Mesodermal cell (in vitro differentiated cells): ENCODE measurements around the gene SNX32.
A peak's percentile ranks its signal among the peaks of the same experiment; 100 is the strongest.

ENCODE experiments used
- H3K27ac ChIP-seq: 2 replicates; pipeline ENCODE4 v1.7.0; 2013; ENCODE audit warnings: mild to moderate bottlenecking, low read depth, low read length, moderate library complexity; ENCODE audit not compliant: severe bottlenecking
- H3K36me3 ChIP-seq: 2 replicates; pipeline ENCODE4 v1.7.1; 2013; ENCODE audit warnings: mild to moderate bottlenecking, low read length, moderate library complexity; ENCODE audit not compliant: control insufficient read depth, insufficient read depth
- H3K4me1 ChIP-seq: one replicate; pipeline ENCODE4 v1.7.1; 2013; ENCODE audit warnings: mild to moderate bottlenecking, low read length; ENCODE audit not compliant: insufficient read depth, control insufficient read depth, poor library complexity, severe bottlenecking
- H3K4me3 ChIP-seq: 2 replicates; pipeline ENCODE4 v1.7.0; 2013; ENCODE audit warnings: low read length, control low read depth, mild to moderate bottlenecking; ENCODE audit not compliant: insufficient read depth, poor library complexity, severe bottlenecking; ENCODE audit errors: extremely low read depth
- H3K9me3 ChIP-seq: 2 replicates; pipeline ENCODE4 v1.7.1; 2013; ENCODE audit warnings: mild to moderate bottlenecking, low read length, moderate library complexity; ENCODE audit not compliant: control insufficient read depth
- WGBS, 2 experiments: methylation state at CpG; one replicate each; pipeline ENCODE4 v1.1.5; 2013; ENCODE audit warnings: missing lambda C conversion rate in 2 of 2; ENCODE audit not compliant: insufficient coverage in 2 of 2; 5-methylcytosine and 5-hydroxymethylcytosine counted together

Gene SNX32

DNA sequence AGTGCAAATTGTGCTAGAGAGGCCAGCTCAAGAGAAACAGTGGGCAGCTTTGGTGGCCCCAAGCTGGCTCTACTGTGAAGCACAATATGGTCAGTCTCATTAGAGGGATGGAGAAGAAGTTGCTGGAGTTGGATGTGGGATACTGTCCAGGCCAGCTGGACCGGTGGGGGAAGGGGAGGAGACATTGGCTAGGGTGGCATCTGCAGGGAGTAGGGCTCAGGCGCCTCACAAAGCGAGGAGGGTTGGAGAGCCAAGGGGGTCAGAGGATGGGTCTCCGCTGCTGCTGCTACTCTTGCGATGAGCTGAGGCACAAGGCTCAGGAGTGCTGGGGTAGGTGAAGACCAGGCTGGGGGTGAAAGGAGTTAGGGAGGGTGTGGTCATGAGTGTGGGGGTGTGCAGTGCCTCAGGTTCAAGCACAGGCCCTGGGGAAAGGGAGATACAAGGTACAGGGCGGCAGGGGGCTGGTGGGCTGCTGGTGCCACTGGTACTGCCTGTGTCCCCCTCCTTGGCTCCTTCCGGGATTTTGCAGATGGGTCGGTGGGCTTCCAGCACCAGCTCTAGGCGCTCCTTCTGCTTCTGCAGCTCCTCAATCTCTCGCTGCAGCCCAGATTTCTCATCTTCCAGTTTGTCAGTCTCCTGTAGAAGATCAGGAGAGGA lies 59.0 kb downstream of the SNX32 start:
- H3K4me3 ChIP-seq, result no peak overlapping the region
- no peaks in the 10 kb centered on the region for H3K9me3 ChIP-seq
- peaks cover 53% of the 10 kb centered on the region for H3K36me3 ChIP-seq
- whole genome bisulfite sequencing, 2 experiments, result 87 to 90% methylated on average over 8 of the region's 10 CpGs
- peaks cover 45% of the 10 kb centered on the region for H3K4me1 ChIP-seq
- no peak overlapping the region for H3K27ac ChIP-seq

DNA sequence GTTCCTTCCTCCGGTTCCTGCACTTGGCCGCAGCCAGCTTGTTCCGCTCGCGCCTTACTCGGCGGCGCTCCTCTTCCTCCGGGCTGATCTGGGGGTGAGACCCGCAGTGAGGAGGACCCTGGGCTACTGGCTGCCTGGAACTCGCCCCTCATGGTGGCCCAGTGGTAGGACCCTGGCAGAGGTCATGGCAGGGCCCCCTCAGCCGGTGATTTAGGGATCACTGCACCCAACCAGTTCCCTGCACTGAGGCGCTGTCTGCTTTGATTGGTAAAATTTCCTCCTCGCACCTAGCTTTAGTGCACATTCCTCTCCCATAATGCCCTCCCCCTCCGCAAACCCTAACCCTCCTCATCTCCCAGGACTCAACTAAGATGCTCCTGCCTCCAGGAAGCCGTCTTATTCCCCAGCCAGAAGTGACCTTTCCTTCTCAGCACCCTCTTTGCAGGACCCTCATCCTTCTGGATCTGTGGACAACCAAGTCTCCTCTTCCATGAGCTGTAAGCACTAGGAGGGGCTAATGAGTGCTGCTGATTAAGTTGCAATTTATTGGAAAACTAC lies 60.4 kb downstream of the SNX32 start:
- H3K36me3 ChIP-seq, result peaks cover 58% of the 10 kb centered on the region
- no peak overlapping the region for H3K4me3 ChIP-seq
- H3K9me3 ChIP-seq, result no peaks in the 10 kb centered on the region
- H3K27ac ChIP-seq, result no peak overlapping the region
- WGBS, 2 experiments, result 92 to 95% methylated on average over 7 to 14 of the region's 16 CpGs
- peaks cover 45% of the 10 kb centered on the region for H3K4me1 ChIP-seq

DNA sequence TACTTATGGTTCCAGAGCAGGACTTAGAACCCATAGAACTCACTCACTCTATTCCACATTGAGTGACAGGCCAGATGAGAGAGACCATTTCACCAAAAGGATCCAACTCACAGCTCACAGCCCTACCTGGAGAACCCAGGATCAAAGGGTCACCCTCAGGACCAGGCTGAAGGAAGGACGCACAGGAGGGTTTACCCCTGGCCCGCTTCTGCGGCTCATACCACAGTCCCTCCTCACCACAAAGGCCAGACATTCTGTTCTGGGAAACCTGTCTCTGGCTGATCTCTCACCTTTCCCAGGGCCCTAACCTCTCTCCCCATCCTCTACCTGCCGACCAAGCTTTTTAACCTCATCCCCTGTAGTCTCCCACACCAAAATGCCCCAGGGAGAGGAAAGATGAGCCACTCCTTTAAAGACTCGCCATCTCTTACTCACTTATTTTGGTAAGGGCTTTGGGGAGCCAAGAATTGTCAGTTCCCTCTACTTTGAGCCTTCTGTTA lies 61.8 kb downstream of the SNX32 start:
- Histone ChIP-seq H3K36me3 (peaks cover 58% of the 10 kb centered on the region), H3K9me3 (no peaks in the 10 kb centered on the region), H3K4me3 (no peak overlapping the region), H3K4me1 (peaks cover 34% of the 10 kb centered on the region), H3K27ac (no peak overlapping the region)
- WGBS, 2 experiments, result 86 to 100% methylated on average over 2 to 3 of the region's 5 CpGs

DNA sequence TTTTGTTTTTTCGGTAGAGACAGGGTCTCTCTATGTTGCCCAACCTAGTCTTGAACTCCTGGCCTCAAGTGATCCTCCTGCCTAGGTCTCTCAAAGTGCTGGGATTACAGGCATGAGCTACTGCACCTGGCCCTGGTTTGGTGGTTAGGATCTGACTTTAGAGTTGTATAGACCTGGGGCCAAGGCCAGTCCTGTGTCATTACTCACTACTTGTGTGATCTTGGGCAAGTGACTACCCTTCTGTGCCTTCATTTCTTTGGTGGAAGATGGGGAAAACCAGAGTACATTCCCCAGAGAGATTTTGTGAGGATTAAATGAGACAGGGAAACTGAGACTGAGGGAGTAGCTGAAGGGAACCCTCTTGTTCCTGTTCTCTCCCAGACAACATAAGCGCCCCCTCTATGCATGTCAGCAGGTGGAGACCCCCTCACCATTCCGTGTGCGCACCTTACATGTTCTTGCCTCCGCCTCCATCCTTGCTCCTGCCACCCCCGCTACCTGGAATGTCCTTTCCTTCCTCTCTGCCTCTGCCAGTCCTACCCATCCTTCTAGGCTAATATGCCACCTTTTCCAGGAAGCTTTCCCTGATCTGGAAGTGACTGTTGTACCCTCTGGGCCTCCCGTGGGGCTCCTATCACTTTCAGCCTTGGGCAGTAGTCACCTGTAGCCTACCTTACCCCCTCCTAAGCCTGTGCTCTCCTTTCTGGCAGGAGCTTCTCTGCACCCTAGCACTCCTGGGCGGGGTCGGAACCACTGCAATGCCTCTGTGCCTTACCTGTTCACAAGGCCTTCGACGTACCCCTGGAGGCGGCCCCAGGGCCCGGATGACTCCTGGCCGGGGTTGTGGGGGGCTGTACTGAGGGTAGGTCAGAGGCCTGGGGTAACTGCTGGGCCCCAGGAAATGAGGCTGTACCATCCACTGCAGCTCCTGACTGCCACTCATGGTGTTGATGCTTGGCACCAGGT lies 62.6 kb downstream of the SNX32 start:
- no peaks in the 10 kb centered on the region for H3K9me3 ChIP-seq
- no peak overlapping the region for H3K4me3 ChIP-seq
- 94 to 99% methylated on average over 12 of the region's 14 CpGs for WGBS, 2 experiments
- H3K36me3 ChIP-seq, result peaks cover 58% of the 10 kb centered on the region
- no peak overlapping the region for H3K27ac ChIP-seq
- H3K4me1 ChIP-seq, result peaks cover 38% of the 10 kb centered on the region

DNA sequence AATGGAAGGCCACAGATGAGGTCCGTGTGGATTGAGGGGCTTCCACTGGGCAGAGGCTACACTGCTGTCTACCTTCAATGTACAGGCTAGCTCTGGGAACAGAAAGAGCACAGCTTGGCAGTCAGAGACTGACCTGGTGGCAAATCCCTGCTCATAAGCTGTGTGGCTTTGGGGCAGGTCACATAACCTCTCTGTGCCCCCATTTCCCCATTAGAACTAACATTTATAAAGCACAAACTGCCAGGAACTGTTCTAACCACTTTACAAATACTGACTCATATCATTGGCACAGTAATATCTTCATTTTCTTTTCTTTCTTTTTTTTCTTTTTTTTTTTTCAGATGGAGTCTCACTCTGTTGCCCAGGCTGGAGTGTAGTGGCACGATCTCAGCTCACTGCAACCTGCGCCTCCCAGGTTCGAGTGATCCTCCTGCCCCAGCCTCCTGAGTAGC lies 63.3 kb downstream of the SNX32 start:
- WGBS, 2 experiments, result 84 to 100% methylated on average over 3 to 4 of the region's 4 CpGs
- peaks cover 46% of the 10 kb centered on the region for H3K4me1 ChIP-seq
- no peak overlapping the region for H3K27ac ChIP-seq

DNA sequence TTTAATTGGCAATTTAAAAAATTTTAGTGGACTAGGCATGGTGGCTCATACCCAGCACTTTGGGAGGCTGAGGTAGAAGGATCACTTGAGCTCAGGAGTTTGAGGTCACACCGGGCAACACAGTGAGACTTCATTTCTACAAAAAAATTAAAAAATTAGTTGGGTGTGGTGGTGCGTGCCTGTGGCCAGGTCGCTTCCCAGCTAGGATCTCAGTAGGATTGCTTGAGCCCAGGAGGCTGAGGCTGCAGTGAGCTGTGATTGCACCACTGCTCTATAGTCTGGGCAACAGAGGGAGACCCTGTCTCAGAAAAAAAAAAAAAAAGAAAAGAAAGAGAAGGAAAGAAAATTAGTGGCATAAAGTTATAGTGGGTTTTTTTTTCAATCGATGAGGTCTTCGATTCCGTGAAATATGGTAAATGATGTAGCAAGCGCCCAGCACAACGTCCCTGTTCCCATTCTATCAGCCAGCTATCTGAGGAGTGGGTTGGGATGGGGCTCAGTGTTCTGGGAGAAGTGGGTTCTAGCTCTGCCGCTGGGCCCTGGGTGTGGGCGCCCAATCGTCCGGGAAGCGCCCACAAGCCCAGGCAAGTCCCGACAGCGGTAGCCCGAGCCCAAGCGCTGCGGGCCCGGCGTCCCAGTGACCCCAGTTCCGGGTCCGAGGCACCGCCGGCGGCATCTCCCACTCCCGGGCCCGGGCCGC lies 65.0 kb downstream of the SNX32 start:
- Histone ChIP-seq H3K27ac (peak overlapping the region; percentile 79), H3K9me3 (no peaks in the 10 kb centered on the region), H3K4me3 (peak overlapping the region; percentile 70), H3K4me1 (peaks cover 46% of the 10 kb centered on the region), H3K36me3 (peaks cover 41% of the 10 kb centered on the region)
- WGBS, 2 experiments, result 16 to 25% methylated on average over 20 to 25 of the region's 28 CpGs

More for the DNA sequence above, 63.3 kb downstream of the SNX32 start:
- H3K4me3 ChIP-seq, result no peak overlapping the region
- no peaks in the 10 kb centered on the region for H3K9me3 ChIP-seq
- peaks cover 53% of the 10 kb centered on the region for H3K36me3 ChIP-seq

DNA sequence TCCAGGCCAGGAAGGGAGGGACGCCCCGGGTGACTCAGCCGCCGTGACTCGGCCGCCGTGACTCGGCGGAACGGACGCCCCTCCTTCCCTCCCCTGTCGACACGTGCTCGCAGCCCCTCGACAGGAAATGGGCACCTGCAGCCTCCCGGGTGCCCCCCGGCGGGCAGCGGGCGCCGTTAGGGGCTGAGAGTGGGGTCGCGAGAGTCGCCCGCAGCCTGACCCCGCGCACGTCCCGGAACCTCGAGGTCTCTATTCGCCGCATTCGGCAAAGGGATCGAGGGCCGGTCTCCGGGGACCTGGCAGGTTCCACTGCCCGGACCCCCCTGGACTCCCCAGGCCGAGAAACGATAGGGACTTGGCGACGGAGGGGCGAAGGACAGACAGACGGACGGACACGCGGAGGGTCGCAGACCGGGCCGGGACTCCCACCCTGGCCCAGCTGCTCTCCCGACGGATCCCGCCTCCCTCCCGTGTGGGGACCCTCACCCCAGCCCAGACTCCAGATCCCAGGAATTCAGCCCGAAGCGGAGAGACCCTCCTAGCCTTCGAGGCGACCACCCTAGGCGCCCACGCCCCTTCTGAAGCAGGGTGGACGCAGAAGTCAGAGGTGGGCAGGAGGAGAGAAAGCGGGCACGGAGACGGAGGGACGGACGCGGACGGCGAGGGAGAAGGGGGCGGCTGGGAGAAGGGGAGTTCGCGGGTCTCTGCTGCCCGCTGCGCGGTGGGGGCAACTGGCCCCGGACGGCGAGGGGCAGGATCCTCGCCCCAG lies 65.8 kb downstream of the SNX32 start:
- H3K9me3 ChIP-seq, result no peaks in the 10 kb centered on the region
- peak overlapping the region; percentile 70 for H3K4me3 ChIP-seq
- H3K36me3 ChIP-seq, result peaks cover 36% of the 10 kb centered on the region
- H3K27ac ChIP-seq, result peak overlapping the region; percentile 79
- peaks cover 44% of the 10 kb centered on the region for H3K4me1 ChIP-seq
- WGBS, 2 experiments, result 1 to 2% methylated on average over 55 to 58 of the region's 78 CpGs

DNA sequence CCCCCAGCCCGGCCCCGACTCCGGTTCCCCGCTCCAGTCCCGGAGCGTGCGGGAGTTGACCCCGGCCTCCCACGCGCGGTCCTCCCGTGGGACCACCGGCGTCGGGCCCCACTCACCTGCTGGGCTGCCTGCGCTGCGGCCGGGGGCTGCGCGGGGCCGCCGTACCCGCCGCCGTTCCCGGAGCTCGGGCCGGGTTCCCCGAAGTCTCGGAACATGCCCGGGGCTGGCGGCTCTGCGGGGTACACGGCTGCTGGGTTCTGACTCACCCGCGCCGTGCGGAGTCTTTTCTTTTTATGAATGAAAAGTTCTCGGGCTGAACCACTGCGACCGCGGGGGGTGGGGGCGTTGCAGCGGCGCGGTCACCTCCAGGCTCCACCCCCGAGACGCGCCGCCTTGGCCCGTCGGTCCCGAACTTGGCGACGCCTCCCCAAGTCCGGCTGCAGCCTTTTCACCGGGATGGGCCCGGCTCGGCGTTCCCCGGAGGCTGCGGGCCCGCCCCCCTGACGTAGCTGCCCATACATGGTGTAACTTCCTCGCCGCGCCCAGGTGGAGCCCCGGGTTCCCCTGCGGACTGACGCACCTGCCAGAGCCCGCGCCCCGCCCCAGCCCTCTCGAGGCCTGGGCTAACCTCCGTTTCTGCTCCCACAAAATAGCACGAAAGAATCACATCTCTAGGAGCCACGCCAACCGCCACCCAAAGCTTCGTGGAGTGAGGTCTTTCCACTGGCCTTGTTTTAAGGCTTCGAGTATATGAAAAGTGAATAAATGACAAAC lies 66.5 kb downstream of the SNX32 start, which contains the start of gene FOSL1:
TSS of gene FOSL1 (minus strand) at position 264 of the 774 bp plus-strand sequence. CDS start at position 215, 49 bp downstream.
- WGBS, 2 experiments, result 0 to 1% methylated on average over 63 to 68 of the region's 80 CpGs
- Histone ChIP-seq H3K4me3 (peak within 1 kb of the TSS; percentile 70), H3K4me1 (peaks cover 44% of the 10 kb centered on the region), H3K36me3 (peaks cover 29% of the 10 kb centered on the region), H3K9me3 (no peaks in the 10 kb centered on the region), H3K27ac (peak within 1 kb of the TSS; percentile 79)

DNA sequence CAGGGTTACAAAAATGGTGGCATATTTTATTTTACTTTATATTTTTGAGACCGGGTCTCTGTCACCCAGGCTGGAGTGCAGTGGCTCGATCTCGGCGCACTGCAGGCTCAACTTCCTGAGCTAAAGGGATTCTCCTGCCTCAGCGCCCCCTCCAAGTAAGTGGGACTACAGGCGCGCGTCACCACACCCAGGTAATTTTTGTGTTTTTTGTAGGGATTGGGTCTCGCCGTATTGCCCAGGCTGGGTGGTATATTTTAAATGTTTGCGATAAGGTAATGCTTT lies 67.1 kb downstream of the SNX32 start:
- Histone ChIP-seq H3K4me3 (peak overlapping the region; percentile 70), H3K9me3 (no peaks in the 10 kb centered on the region), H3K27ac (peak overlapping the region; percentile 31), H3K4me1 (peaks cover 44% of the 10 kb centered on the region), H3K36me3 (peaks cover 24% of the 10 kb centered on the region)
- WGBS, 2 experiments, result 69 to 71% methylated on average over 5 to 8 of the region's 11 CpGs
